ENCODE measurements around the gene MYL10.

Gene MYL10

DNA sequence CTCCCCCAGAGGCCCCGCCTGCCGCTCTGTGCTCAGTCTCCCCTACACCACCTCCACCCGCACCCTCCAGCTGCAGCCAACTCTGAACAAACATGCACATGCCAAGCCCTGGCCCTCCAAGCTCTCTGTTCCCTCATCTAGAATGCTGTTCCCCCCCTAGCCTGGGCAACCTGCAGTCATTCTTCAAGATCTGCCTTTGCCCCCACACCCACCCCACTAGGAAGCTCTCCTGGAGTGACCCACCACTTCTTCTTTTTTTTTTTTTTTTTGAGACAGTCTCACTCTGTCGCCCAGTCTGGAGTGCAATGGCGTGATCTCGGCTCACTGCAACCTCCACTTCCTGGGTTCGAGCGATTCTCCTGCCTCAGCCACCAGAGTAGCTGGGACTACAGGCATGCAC is 13.7 kb downstream of the MYL10 start:
- no peak for DNase-seq (ENCODE audit: low read depth)
- no peak overlapping the region for H3K4me3 ChIP-seq (ENCODE audit: low read length)
- TF ChIP-seq, protein P1, sequence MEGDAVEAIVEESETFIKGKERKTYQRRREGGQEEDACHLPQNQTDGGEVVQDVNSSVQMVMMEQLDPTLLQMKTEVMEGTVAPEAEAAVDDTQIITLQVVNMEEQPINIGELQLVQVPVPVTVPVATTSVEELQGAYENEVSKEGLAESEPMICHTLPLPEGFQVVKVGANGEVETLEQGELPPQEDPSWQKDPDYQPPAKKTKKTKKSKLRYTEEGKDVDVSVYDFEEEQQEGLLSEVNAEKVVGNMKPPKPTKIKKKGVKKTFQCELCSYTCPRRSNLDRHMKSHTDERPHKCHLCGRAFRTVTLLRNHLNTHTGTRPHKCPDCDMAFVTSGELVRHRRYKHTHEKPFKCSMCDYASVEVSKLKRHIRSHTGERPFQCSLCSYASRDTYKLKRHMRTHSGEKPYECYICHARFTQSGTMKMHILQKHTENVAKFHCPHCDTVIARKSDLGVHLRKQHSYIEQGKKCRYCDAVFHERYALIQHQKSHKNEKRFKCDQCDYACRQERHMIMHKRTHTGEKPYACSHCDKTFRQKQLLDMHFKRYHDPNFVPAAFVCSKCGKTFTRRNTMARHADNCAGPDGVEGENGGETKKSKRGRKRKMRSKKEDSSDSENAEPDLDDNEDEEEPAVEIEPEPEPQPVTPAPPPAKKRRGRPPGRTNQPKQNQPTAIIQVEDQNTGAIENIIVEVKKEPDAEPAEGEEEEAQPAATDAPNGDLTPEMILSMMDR (IDR thresholded peaks at IDR 0.05; ENCODE audit: insufficient read depth, low read depth, low read length, missing control alignments) = no peak

DNA sequence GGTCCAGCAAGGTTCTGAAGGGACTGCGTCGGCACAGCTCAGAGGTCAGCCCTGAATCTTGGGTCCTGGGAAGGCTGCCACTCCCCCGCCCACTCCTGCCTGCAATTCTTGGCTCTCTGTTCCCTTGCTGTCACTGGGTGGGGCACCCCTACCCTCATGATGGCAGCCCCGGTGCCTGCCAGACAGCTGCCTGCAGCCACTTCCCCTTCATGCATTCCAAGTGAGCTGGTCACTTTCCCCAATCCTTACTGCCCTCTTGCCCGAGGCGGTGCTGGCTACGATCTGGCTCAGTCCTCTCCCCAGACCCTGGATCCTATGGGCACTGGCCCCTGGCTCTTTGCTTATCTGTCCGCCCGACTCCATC is 14.2 kb downstream of the MYL10 start:
- no peak overlapping the region for H3K4me3 ChIP-seq (ENCODE audit: low read length)
- DNase-seq (ENCODE audit: low read depth) = peak; percentile 44
- TF ChIP-seq, protein P1 (IDR thresholded peaks at IDR 0.05; ENCODE audit: insufficient read depth, low read depth, low read length, missing control alignments) = no peak

DNA sequence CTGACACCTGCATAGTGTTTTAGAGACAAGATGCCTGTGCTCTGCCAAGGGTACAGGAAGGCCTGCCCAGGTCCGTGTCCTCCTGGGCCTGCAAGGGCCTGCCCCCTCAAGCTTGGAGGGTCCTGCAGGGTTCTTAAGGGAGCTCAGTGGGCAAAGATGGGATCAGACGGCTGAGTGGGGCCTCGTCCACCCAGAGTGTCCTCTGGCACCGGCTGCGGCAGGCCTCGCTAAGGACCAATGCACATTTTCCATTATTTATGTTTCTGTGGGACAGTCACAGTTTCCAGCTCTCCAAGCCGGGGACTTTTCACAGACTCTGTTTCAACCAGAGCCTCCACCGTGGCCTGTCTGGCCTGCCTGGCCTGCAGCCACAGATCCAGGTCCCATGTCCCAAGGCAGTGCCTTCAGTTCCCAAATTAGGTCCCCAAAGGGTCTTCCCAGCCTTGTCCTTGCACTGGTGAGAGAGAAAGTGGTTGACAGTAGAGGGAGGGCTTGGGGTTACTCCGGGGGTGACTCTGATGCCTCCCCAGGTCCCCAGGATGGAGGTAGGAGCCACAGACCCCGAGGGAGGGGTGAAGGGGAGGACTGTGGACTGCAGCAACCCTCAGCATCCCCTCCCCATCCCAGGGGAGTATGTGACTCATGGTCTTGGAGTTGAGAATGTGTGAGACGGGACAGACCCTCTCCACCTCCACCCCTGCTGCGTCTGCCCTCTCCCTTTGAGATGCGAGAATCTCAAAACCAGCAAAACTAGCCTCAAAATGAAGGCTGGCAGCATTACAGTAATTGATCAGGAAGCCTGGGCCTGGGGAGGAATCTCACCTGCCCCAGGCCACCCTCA is 14.8 kb downstream of the MYL10 start:
- TF ChIP-seq, protein P1 (IDR thresholded peaks at IDR 0.05; ENCODE audit: insufficient read depth, low read depth, low read length, missing control alignments) = no peak
- DNase-seq (ENCODE audit: low read depth) = no peak
- H3K4me3 ChIP-seq (ENCODE audit: low read length) = no peak overlapping the region

DNA sequence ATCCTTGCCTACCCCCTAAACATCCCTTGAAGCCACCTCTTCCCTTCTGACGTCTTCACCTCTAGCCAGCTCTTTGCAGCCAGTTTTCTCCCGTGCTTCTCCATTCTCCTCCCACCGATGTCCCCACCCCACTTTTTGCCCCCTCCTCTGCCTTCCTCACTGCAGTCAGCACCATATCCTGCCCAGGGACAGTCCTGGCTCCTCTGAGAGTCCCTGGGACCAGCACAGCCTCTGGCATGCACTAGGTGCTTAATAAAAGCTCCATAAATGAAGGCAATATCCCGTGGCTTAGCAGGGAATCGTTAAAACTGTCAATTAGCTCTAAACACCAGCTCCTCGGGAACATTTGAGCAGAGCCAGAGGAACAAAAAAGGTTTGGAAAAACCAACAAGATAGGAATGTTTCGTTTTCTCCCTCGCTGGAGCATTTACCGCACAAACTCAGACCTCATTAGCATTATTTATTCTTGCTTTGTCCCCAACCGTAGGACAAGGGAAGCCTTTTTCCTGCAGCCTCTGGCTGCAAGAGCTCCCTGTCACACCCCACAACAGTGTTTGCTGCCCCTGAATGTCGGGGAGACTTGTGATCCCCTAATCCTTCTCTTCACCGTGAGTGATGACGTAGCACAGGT is 16.1 kb downstream of the MYL10 start:
- TF ChIP-seq, protein P1 (IDR thresholded peaks at IDR 0.05; ENCODE audit: insufficient read depth, low read depth, low read length, missing control alignments) = no peak
- no peak for DNase-seq (ENCODE audit: low read depth)
- no peak overlapping the region for H3K4me3 ChIP-seq (ENCODE audit: low read length)

DNA sequence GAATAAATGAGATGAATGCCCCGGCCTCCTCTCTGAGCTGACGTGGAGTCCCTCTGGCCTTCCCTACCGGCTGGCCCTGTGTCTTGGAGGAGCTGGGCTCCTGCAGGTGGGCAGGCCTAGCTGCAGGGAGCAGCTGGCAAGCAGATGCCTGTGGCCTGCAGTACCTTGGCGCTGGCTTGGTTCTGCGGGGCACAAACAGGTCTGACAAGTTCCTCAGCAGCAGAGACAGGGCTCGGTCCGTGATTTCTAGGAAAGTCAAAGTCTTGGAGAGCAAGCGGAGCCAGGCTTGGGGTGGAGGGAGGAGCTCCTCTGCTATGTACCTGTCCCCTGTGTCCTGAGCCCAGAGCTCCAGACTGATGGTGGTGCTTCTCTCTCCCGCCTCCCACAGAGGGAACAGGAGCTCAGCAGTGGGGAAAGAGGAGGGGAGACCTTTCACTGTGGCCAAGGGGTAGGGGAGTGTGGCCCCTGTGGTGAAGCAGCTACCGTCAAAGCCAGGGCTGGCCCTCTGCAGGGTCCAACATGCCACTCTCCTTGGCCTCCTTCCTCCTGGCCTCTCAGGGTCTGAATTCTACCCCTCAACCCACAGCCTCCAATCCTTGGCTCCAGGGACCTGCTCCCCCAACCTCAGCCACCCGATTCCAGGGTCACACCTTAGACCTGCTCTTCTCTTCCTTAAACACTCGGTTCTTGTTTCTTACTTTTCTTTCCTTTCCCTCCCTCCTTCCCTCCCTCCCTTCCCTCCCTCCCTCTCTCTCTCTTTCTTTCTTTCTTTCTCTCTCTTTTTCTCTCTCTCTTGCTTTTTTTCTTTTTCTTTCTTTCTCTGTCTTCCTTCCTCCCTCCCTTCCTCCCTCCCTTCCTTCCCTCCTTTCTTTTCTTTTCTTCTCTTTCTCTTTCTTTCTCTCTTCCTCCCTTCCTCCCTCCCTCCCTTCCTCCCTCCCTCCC is 20.1 kb downstream of the MYL10 start:
- H3K4me3 ChIP-seq (ENCODE audit: low read length) = no peak overlapping the region
- DNase-seq (ENCODE audit: low read depth) = peak; percentile 91
- TF ChIP-seq, protein P1 (IDR thresholded peaks at IDR 0.05; ENCODE audit: insufficient read depth, low read depth, low read length, missing control alignments) = no peak

DNA sequence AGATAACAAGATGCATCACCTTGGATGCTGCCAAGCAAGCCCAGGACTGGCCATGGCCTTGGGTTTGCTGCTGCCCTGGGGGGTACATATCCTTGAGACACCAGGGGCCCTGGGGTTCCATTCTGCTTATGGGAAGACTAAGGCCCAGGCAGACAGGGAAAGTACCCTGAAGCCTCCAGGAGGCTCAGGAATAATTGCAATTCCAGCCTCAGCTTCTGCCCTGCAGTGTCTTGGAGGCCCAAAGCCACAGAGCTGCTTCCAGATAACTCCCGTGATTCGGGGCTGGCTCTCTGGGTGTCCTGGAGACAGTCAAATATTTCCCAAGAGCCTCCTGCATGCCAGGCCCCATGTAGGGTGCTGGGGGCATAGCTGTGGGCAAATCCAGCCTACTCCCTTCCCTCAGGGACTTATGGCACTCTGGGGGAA is 22.6 kb downstream of the MYL10 start:
- TF ChIP-seq, protein P1 (IDR thresholded peaks at IDR 0.05; ENCODE audit: insufficient read depth, low read depth, low read length, missing control alignments) = no peak
- no peak overlapping the region for H3K4me3 ChIP-seq (ENCODE audit: low read length)
- no peak for DNase-seq (ENCODE audit: low read depth)

Measured in epithelial cell of esophagus (primary cell).